Progenitor cell of endocrine pancreas (in vitro differentiated cells): ENCODE results near the gene KCND1. TPM values are rescaled to one million over a fixed set of nuclear protein-coding genes. Genes with fewer than 3 reads are reported as not detected.

Experiments
- DNase-seq: peaks from one replicate; pipeline ENCODE4 v3.0.0; 2021; ENCODE audit warnings: low spot score; ENCODE audit not compliant: unreplicated experiment
- H3K27ac Mint-ChIP-seq: 2 replicates; pipeline ENCODE4 v1.8.0; 2021; ENCODE audit warnings: mild to moderate bottlenecking, moderate library complexity, mixed read lengths
- H3K27me3 Mint-ChIP-seq: 2 replicates; pipeline ENCODE4 v1.8.0; 2021; ENCODE audit warnings: mixed read lengths
- H3K36me3 Mint-ChIP-seq: 2 replicates; pipeline ENCODE4 v1.8.0; 2022; ENCODE audit warnings: mixed read lengths; ENCODE audit not compliant: insufficient read depth
- H3K4me1 Mint-ChIP-seq: 2 replicates; pipeline ENCODE4 v1.8.0; 2021; ENCODE audit warnings: low read depth, mixed read lengths
- H3K4me3 Mint-ChIP-seq: 2 replicates; pipeline ENCODE4 v1.8.0; 2021; ENCODE audit warnings: low read depth, mild to moderate bottlenecking, moderate library complexity, mixed read lengths
- H3K9me3 Mint-ChIP-seq: 2 replicates; pipeline ENCODE4 v1.8.0; 2021; ENCODE audit warnings: low read depth, mixed read lengths
- CTCF ChIP-seq: fragments of 200-600 bp; sonication (generic); IDR thresholded peaks from one replicate; pipeline ENCODE4 v1.5.0; 2021; ENCODE audit warnings: antibody characterized with exemption, mild to moderate bottlenecking; ENCODE audit not compliant: unreplicated experiment
- total RNA-seq: library from RNA; stranded (reverse); gene quantifications from 2 replicates; pipeline ENCODE4 v1.2.1, GENCODE V29; 2021

KCND1 gene
- total RNA-seq, 1 donor from 2014 or later: 8.2 TPM

GRCh38 chrX:48933757-48934156, 37.9 kb downstream of the KCND1 start:
- Mint-ChIP-seq H3K4me3 (no peak overlapping the region), H3K36me3 (peaks cover 13% of the 10 kb centered on the region), H3K9me3 (peaks cover 9% of the 10 kb centered on the region), H3K27ac (no peak overlapping the region), H3K27me3 (no peaks in the 10 kb centered on the region), H3K4me1 (no peaks in the 10 kb centered on the region)
- no peak for DNase-seq
- no peak for TF ChIP-seq CTCF

GRCh38 chrX:48927736-48928382, 43.8 kb downstream of the KCND1 start:
- no peak for DNase-seq
- Mint-ChIP-seq H3K4me1 (peaks cover 2% of the 10 kb centered on the region), H3K4me3 (no peak overlapping the region), H3K9me3 (peaks cover 13% of the 10 kb centered on the region), H3K36me3 (peaks cover 18% of the 10 kb centered on the region), H3K27me3 (no peaks in the 10 kb centered on the region), H3K27ac (no peak overlapping the region)
- no peak for TF ChIP-seq CTCF

GRCh38 chrX:48927123-48927522, 44.5 kb downstream of the KCND1 start:
- peaks cover 2% of the 10 kb centered on the region for H3K4me1 Mint-ChIP-seq
- DNase-seq: no peak
- no peak overlapping the region for H3K4me3 Mint-ChIP-seq
- peaks cover 17% of the 10 kb centered on the region for H3K36me3 Mint-ChIP-seq
- no peaks in the 10 kb centered on the region for H3K27me3 Mint-ChIP-seq
- H3K9me3 Mint-ChIP-seq: peaks cover 12% of the 10 kb centered on the region
- no peak for TF ChIP-seq CTCF
- H3K27ac Mint-ChIP-seq: no peak overlapping the region

GRCh38 chrX:48924270-48924669, 47.4 kb downstream of the KCND1 start:
- peaks cover 9% of the 10 kb centered on the region for H3K4me1 Mint-ChIP-seq
- H3K27ac Mint-ChIP-seq: no peak overlapping the region
- no peaks in the 10 kb centered on the region for H3K27me3 Mint-ChIP-seq
- no peak for DNase-seq
- peaks cover 12% of the 10 kb centered on the region for H3K36me3 Mint-ChIP-seq
- peaks cover 13% of the 10 kb centered on the region for H3K9me3 Mint-ChIP-seq
- H3K4me3 Mint-ChIP-seq: no peak overlapping the region
- no peak for TF ChIP-seq CTCF

GRCh38 chrX:48923771-48924170, 47.9 kb downstream of the KCND1 start:
- peaks cover 13% of the 10 kb centered on the region for H3K9me3 Mint-ChIP-seq
- H3K4me3 Mint-ChIP-seq: no peak overlapping the region
- no peak for DNase-seq
- no peaks in the 10 kb centered on the region for H3K27me3 Mint-ChIP-seq
- TF ChIP-seq CTCF: no peak
- H3K4me1 Mint-ChIP-seq: peaks cover 9% of the 10 kb centered on the region
- no peak overlapping the region for H3K27ac Mint-ChIP-seq
- H3K36me3 Mint-ChIP-seq: peaks cover 12% of the 10 kb centered on the region
